HG02870 (cell line): ENCODE data around the gene FAM217A.
"Not testable (repeated sequence)": the region's sequence is repeated elsewhere in the genome, so short reads cannot be mapped to it uniquely, and the experiment has no call there.

Experiments used
- ATAC-seq: cut with Tn5 transposase; IDR thresholded peaks from one replicate; pipeline ENCODE4 v1.9.1; 2021; ENCODE audit warnings: mild to moderate bottlenecking, moderate library complexity; ENCODE audit not compliant: unreplicated experiment

Gene FAM217A, protein sequence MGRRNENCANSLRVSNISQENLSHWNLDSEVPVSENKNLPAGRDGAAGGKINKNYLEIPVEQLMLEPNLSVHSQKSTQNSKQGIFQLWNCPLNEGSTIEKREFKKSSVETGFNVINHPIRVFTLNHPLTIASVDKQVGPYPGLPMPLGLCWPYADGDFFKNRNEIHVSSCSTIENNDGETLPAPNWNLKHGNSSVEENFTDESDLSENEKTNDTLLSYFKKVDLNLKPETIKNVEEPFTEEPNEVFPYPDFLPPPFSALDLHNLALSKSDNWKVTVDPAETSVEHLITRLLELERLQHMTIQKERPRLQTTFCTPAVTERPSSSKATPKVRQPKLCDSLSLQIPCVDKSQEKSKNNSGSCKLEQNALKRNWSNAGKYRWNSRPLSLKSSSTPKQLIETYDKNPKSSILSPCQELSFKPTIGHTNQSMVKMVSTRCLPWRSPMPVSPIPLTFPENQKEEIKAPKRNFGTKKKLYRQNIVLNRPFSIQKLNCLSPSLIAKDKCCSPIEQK

DNA sequence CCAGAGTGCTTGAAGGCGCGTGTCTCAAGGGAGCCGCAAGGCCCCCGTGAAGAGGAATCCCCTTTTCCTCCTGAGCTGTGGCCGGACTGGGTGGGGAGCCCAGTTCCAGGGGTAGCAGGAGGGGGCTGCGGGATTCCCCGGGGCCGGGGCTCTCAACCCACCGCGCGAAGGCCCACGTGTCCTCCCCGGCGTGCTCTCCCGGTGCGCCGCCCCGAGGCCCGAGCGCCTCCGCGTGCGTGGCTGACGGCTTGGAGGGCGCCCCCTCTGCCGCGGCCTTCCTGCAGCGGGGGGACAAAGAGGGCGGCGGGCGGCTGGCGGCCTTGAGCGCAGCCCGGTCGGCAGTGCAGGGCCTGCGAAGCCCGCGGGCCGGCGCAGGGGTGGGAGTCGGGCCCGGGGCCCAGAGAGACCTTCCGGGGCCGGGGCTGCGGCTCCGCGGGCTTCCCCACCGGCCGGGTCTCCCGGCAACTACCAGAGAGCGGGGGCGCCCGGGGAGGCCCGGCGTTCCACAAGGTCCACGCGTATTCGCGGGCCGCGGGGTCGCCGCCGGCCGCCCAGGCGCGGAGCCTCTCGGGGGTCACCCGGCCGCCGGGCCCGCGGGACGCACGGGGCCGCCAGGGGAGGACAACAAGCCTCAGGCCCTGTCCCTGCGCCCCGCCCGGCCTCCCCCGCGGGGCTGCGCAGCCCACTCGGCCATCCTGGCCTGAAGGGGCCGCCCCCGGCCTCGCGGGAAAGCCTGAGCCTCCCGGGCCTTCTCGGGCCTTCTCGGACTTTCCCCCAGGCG lies at the start of gene FAM217A:
Gene FAM217A (minus strand): TSS at position 447 of the 781 bp plus-strand sequence. CDS start 1,723 bp downstream, outside the sequence.
- no peak for ATAC-seq

- ATAC-seq: no peak
Measured at GRCh38 chr6:4128072-4128471, 49.1 kb upstream of the FAM217A start.

DNA sequence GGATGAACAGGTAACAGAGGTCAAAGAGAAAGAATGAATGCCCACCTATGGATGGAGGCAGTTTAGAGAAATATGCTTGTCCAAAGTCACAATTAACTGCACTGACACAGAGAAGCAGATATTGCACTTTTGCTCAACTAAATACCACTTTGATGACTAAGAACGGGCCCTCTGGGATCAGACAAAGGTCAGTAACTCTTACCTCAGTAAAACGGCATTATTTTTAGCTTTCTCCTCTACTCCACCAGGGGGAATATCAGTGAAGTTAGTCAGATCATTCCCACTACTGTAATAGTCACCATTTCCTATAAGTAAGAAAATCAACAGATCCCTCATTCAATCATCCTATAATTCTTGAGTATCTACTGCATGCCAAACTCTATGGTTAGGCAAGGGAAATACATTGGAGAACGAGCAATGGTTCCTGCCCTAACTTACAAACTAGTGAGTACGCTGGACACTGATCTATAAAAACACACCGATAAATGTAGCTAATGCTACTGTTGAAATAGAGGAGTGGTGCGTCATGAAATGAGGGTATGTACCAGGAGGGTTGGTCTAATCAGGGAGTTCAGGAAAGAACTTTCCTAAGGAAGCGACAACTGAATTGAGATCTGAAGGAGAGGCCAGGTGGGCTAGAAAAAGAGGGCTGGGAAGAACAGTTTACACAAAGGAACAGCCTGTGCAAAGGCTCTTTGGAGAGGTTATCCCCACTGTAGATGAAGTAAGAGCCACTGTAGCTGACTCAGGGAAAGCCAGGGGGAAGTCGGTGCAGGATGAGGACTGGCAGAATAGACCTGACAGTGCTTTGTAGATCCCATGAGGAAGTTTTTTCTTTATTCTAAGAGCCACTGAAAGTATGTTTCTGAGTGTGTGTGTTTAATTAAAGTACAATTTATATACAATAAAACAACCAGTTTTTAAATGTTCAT lies 47.3 kb upstream of the FAM217A start:
- ATAC-seq: no peak

- no peak for ATAC-seq
Measured at GRCh38 chr6:4125500-4125899, 46.6 kb upstream of the FAM217A start.

DNA sequence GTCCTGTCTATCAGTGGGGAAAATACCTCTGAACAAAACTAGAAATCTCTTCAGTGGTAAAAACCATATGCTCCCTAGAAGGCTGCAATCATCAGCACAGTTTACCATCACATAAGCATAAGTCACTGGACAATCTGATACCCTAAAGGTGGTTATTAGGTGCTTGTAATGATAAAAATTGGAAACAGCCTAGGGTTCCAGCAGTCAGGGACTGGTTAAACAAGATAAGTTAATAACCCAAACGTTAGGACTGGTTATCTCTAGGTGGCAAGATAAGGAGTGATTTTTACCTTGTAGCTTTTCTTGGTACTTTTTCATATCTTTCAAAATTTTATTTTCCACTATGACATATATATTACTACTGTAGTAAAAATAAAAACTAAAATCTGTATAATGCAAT lies 45.4 kb upstream of the FAM217A start:
- ATAC-seq: no peak

DNA sequence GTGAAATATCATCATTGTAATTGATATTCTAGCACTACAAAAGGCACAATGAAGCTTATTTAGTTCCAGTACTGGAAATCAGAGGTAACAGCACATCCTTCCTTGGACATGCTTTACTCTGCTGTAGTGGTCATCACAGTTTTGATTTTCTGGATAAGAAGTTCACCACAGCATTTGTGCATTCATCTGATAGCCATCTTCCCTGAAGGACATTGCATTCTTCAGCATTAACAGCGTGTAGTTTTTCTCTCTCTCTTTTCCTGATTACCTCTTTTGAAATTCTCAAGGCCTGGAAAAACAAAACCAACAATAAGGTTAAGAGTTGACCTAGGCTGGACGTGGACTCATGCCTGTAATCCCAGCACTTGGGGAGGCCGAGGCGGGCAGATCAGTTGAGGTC lies 36.8 kb upstream of the FAM217A start:
- ATAC-seq: no peak

DNA sequence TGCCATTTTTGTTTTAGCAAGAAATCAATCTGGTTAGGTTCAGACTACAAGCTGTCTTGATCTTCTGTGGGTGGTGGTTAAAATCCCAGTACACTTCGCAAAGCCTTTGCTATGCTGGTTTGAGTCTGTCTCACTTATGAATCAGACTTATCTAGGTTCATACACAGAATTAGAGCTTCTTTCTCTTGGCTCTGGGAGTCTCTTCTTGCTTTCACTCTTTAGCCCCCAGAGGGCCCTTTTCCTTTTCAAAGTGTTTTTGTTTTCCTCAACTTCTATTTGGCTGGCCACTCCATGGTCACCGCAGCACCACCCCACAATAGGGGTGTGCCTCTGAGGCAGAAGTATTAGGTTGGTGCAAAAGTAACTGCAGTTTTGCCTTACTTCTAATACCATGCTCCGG lies 35.2 kb upstream of the FAM217A start:
- ATAC-seq: no peak

- no peak for ATAC-seq
Measured at GRCh38 chr6:4113649-4114048, 34.7 kb upstream of the FAM217A start.

GRCh38 chr6:4112366-4112765 lies 33.4 kb upstream of the FAM217A start:
- no peak for ATAC-seq

DNA sequence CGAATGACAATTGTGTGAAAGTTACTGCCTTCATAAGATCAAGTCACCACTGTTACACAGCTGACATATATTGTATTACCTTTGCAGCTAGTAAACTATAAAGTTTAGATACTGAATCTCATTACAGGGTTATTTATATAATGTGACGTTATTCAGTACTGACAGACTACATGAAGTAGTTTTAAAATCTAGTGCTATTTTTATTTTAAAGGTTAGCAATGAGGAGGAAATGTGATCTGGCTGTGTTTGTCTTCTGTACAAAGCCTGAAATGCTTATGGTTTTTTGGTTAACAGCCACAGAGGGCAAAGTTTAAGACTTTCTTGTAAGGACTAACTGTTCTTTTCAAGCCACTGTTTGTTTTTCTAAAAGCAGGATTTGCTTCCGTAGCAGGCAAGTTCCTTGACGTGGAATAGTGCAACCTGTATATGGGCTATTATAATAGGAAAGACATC lies 30.5 kb upstream of the FAM217A start:
- not testable (repeated sequence) for ATAC-seq

DNA sequence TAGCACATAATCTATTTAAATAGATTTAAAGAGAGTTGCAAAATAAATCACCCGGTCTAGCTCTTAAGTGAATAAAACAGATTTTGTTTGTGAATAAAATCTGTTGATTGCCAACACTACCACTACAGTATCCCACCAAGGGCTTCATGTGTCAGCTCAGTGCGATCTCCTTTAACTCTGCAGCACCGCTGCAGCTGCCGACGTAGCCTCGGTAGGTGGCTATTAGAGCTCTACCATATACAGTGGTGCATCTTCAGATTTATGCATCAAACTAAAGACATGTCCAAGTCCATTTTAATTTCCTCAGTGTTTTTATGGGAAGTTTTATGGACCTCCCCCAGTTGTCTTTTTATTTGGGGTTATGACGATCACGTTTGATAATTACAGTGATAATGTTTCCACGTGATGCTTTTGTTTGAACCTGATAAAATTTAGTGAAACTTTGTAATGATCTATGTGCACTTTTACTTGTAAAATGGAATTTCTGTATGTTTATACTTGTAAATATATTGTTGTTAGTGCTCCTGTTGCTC lies 29.7 kb upstream of the FAM217A start:
- no peak for ATAC-seq

- ATAC-seq: no peak
Measured at GRCh38 chr6:4107873-4108272, 28.9 kb upstream of the FAM217A start.

DNA sequence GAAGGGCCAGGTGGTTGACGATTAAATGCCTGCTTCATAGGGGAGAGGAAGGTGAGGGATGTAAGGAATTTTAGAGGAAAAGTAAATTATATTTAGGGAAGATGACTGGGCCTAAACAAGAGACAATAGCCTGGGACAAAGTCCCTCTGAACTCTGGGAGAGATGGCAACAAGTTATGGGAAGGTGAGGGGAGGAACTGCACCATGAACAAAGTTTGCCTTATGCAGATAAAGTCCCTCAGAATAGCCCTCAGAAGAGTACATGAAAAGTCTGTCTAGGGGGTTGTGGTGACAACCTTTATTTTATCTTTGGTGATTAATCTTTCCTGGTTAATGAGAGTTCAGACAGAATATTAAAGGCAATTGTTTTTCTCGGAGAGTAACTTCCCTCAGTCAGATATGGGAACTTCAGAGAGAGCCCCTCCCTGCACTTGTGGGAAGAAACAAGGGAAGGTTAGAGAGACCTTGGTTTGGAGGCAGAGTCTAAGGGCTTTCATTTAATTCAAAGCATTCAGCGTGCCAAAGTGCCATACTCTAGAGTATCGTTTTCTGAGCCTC lies 27.1 kb upstream of the FAM217A start:
- no peak for ATAC-seq

DNA sequence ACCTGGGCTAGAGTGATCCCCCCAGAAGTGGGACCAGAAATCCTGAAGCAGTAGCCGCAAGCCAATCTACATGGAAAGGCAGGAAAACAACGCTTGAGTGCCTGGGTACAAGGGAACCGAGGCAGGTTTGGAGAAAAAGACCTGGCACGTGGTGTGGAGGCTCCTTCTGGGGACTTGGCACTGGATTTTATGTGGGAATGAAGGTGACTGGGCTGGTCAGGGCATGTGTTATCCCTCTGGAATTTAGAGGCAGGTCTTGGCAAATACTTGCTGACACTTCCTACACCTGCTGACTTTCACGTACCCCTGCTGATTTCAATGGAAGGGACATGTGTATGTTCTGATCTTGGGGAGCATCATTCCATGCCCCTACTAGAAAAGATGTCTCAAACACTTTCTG lies 25.0 kb upstream of the FAM217A start:
- ATAC-seq: no peak

DNA sequence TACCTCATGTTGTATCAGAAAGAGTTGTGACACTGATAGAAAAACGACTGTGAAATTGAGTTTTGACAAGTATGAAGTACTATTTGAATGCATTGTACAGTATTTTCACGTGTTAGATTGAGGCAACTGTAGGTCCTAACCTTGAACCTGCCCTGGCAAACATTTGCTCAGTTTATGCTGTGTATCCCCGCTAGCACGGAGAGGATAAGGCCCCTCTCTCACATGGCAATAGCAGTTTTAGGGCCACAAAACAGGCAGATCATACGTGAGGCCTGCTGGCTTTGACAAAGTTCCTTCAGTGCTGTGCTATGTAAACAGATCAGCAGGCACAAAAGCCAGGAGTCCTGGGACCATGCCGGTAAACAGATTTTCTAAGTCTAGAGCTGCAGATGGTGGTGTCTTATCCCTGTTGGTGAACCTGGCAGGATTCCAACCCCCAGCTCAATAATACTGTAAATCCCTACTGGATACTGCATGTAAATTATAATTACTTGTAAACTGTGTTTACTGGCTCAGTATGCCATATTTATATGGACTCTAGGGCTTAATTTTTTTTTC lies 23.8 kb upstream of the FAM217A start:
- ATAC-seq: no peak

GRCh38 chr6:4101298-4101697 lies 22.4 kb upstream of the FAM217A start:
- no peak for ATAC-seq

DNA sequence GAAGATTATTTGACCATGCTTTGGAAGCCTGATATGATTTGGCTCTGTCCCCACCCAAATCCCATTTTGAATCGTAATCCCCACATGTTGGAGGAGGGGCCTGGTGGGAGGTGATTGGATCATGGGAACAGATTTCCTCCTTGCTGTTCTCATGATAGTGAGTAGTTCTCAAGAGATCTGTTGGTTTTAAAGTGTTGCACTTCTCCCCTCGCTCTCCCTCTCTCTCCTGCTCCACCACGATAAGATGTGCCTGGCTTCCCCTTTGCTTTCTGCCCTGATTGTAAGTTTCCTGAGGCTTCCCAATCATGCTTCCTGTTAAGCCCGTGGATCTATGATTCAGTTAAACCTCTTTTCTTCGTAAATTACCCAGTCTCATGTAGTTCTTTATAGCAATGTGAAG lies 21.7 kb upstream of the FAM217A start:
- no peak for ATAC-seq

DNA sequence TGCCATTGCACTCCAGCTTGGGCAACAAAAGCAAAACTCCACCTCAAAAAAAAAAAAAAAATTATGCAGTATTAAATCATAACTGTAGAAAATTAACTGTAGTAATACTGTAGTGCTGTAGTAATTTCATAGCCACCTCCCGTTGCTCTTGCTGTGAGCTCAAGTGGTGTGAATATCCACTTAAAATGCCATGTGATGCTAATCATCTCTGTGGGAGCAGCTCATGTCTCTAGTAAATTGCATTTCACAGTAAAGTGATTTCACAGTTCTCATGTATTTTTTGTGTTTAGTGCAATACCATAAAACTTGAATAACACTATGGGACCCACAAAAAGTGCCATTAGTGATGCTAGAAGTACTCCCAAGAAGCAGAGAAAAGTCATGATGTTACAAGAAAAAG lies 14.4 kb upstream of the FAM217A start:
- no peak for ATAC-seq

- no peak for ATAC-seq
Measured at GRCh38 chr6:4091941-4092340, 13.0 kb upstream of the FAM217A start.

GRCh38 chr6:4090043-4090442 lies 11.1 kb upstream of the FAM217A start:
- not testable (repeated sequence) for ATAC-seq
